Measurements from ENCODE around the gene EPHB1.

- no peak for TF ChIP-seq MXI1 (conservative IDR thresholded peaks at IDR 0.05; ENCODE audit: poor library complexity, severe bottlenecking)
- TF ChIP-seq CTCF (IDR thresholded peaks at IDR 0.05; ENCODE audit: poor library complexity, severe bottlenecking) = no peak
- TF ChIP-seq RAD21 (conservative IDR thresholded peaks at IDR 0.05) = no peak
- TF ChIP-seq EZH2 (IDR thresholded peaks at IDR 0.05; ENCODE audit: borderline replicate concordance, insufficient read depth, low read length, poor library complexity, severe bottlenecking) = no peak
- no peak for TF ChIP-seq SMC3 (conservative IDR thresholded peaks at IDR 0.05; ENCODE audit: poor library complexity)
- TF ChIP-seq REST (IDR thresholded peaks at IDR 0.05; ENCODE audit: borderline replicate concordance) = no peak
- no peak for TF ChIP-seq POLR2AphosphoS5 (IDR thresholded peaks at IDR 0.05)
- TF ChIP-seq EP300 (conservative IDR thresholded peaks at IDR 0.05; ENCODE audit: poor library complexity, severe bottlenecking) = no peak
- TF ChIP-seq TAF1 (IDR thresholded peaks at IDR 0.05; ENCODE audit: low read depth) = no peak
Observed at GRCh38 chr3:135246027-135246426, 451.0 kb downstream of the EPHB1 start.
